Endodermal cell (in vitro differentiated cells): ENCODE data around the gene BZW1. TPM values are rescaled to one million over a fixed set of nuclear protein-coding genes. Genes with fewer than 3 reads are reported as not detected.
A peak's percentile ranks its signal among the peaks of the same experiment; 100 is the strongest.

ENCODE experiments used
- DNase-seq: peaks from one replicate; pipeline ENCODE4 v3.0.0-alpha.2; 2017
- H3K27ac ChIP-seq: 2 replicates; pipeline ENCODE4 v1.5.1; 2013; ENCODE audit warnings: mild to moderate bottlenecking, low read depth, low read length, moderate library complexity
- H3K27me3 ChIP-seq: 2 replicates; pipeline ENCODE4 v1.6.1; 2013; ENCODE audit warnings: mild to moderate bottlenecking, low read length, moderate library complexity; ENCODE audit not compliant: insufficient read depth, control insufficient read depth, poor library complexity, severe bottlenecking
- H3K36me3 ChIP-seq: 2 replicates; pipeline ENCODE4 v1.7.0; 2013; ENCODE audit warnings: mild to moderate bottlenecking, low read length, moderate library complexity; ENCODE audit not compliant: control insufficient read depth, insufficient read depth
- H3K4me1 ChIP-seq: one replicate; pipeline ENCODE4 v1.7.0; 2013; ENCODE audit warnings: low read length; ENCODE audit not compliant: control insufficient read depth, insufficient read depth
- H3K4me3 ChIP-seq: 2 replicates; pipeline ENCODE4 v1.5.1; 2013; ENCODE audit warnings: mild to moderate bottlenecking, low read length, moderate library complexity
- H3K9ac ChIP-seq: 2 replicates; pipeline ENCODE4 v1.6.1; 2013; ENCODE audit warnings: mild to moderate bottlenecking, low read length, moderate library complexity; ENCODE audit not compliant: poor library complexity, severe bottlenecking; ENCODE audit errors: extremely low read depth
- H3K9me3 ChIP-seq: 2 replicates; pipeline ENCODE4 v1.6.1; 2013; ENCODE audit warnings: mild to moderate bottlenecking, low read length, moderate library complexity; ENCODE audit not compliant: control insufficient read depth
- H3K27ac Mint-ChIP-seq: 2 replicates; pipeline ENCODE4 v1.8.0; 2020; ENCODE audit warnings: mixed read lengths
- H3K27me3 Mint-ChIP-seq: 2 replicates; pipeline ENCODE4 v1.8.0; 2021; ENCODE audit warnings: mild to moderate bottlenecking, mixed read lengths; ENCODE audit not compliant: insufficient read depth
- H3K36me3 Mint-ChIP-seq: 2 replicates; pipeline ENCODE4 v1.8.0; 2020; ENCODE audit warnings: low read depth, mixed read lengths
- H3K4me1 Mint-ChIP-seq: 2 replicates; pipeline ENCODE4 v1.8.0; 2020; ENCODE audit warnings: mixed read lengths
- H3K4me3 Mint-ChIP-seq: 2 replicates; pipeline ENCODE4 v1.8.0; 2020; ENCODE audit warnings: mild to moderate bottlenecking, moderate library complexity, mixed read lengths
- H3K9me3 Mint-ChIP-seq: 2 replicates; pipeline ENCODE4 v1.8.0; 2020; ENCODE audit warnings: mild to moderate bottlenecking, mixed read lengths
- CTCF ChIP-seq: fragments of 200-600 bp; sonication (generic); conservative IDR thresholded peaks from 2 replicates; pipeline ENCODE4 v1.5.0; 2021; ENCODE audit warnings: antibody characterized with exemption, mild to moderate bottlenecking
- WGBS, 2 experiments: methylation state at CpG; one replicate each; pipeline versions ENCODE4 v1.1.5 to v1.1.7; 2013; ENCODE audit warnings: missing lambda C conversion rate in 2 of 2, mixed read lengths in 1 of 2; ENCODE audit not compliant: insufficient coverage in 1 of 2, insufficient read length in 1 of 2; 5-methylcytosine and 5-hydroxymethylcytosine counted together
- total RNA-seq, 2 donors: library from RNA; stranded (reverse); fragmentation: NEBNext Ultra II Directional in 1 of 2; extraction: Animal tissue kit (Norgen Biotek cat#: 25700) in 1 of 2; gene quantifications; 2 replicates in 1 of 2; 3 replicates in 1 of 2; pipeline ENCODE4 v1.2.1, GENCODE V29; 2021

The BZW1 gene
- total RNA-seq, 2 donors from 2014 or later = 314 to 323 TPM

GRCh38 chr2:200791905-200792304 lies 19.8 kb upstream of the BZW1 start:
- Mint-ChIP-seq H3K4me1 (peaks cover 10% of the 10 kb centered on the region), H3K27me3 (peaks cover 6% of the 10 kb centered on the region), H3K9me3 (peaks cover 1% of the 10 kb centered on the region), H3K27ac (no peak overlapping the region), H3K36me3 (no peaks in the 10 kb centered on the region), H3K4me3 (no peak overlapping the region)
- Histone ChIP-seq H3K36me3 (no peaks in the 10 kb centered on the region), H3K9me3 (no peaks in the 10 kb centered on the region), H3K27me3 (no peaks in the 10 kb centered on the region), H3K4me1 (no peaks in the 10 kb centered on the region), H3K4me3 (no peak overlapping the region), H3K9ac (no peak overlapping the region), H3K27ac (no peak overlapping the region)
- no peak for TF ChIP-seq CTCF
- DNase-seq = no peak

- Histone ChIP-seq H3K36me3 (no peaks in the 10 kb centered on the region), H3K4me1 (no peaks in the 10 kb centered on the region), H3K27me3 (no peaks in the 10 kb centered on the region), H3K27ac (no peak overlapping the region), H3K4me3 (no peak overlapping the region), H3K9ac (no peak overlapping the region), H3K9me3 (no peaks in the 10 kb centered on the region)
- peaks cover 1% of the 10 kb centered on the region for H3K27me3 Mint-ChIP-seq
- no peak overlapping the region for H3K27ac Mint-ChIP-seq
- WGBS, 2 experiments = 94 to 100% methylated on average over 1 to 2 of the region's 2 CpGs
- no peaks in the 10 kb centered on the region for H3K36me3 Mint-ChIP-seq
- H3K4me1 Mint-ChIP-seq = peaks cover 12% of the 10 kb centered on the region
- H3K4me3 Mint-ChIP-seq = no peak overlapping the region
- H3K9me3 Mint-ChIP-seq = peaks cover 1% of the 10 kb centered on the region
- no peak for TF ChIP-seq CTCF
- no peak for DNase-seq
These were observed 17.6 kb upstream of the BZW1 start for GRCh38 chr2:200794143-200794542.

GRCh38 chr2:200795028-200795440 lies 16.7 kb upstream of the BZW1 start:
- no peaks in the 10 kb centered on the region for H3K4me1 ChIP-seq
- Mint-ChIP-seq H3K36me3 (no peaks in the 10 kb centered on the region), H3K27ac (no peak overlapping the region), H3K27me3 (no peaks in the 10 kb centered on the region), H3K4me3 (no peak overlapping the region), H3K9me3 (peaks cover 1% of the 10 kb centered on the region), H3K4me1 (peaks cover 12% of the 10 kb centered on the region)
- no peak overlapping the region for H3K9ac ChIP-seq
- no peaks in the 10 kb centered on the region for H3K9me3 ChIP-seq
- no peak overlapping the region for H3K4me3 ChIP-seq
- no peak overlapping the region for H3K27ac ChIP-seq
- peak; percentile 73 for DNase-seq
- no peaks in the 10 kb centered on the region for H3K27me3 ChIP-seq
- 76 to 84% methylated on average over 3 to 8 of the region's 8 CpGs for WGBS, 2 experiments
- peak; percentile 67 for TF ChIP-seq CTCF
- no peaks in the 10 kb centered on the region for H3K36me3 ChIP-seq
